Skeletal muscle cell (primary cell): ENCODE data around the gene ZNF578.
"Not testable (repeated sequence)": the region's sequence is repeated elsewhere in the genome, so short reads cannot be mapped to it uniquely, and the experiment has no call there.

Experiments
- DNase-seq: peaks from one replicate; pipeline ENCODE4 v3.0.0-alpha.2; 2010; ENCODE audit warnings: low read depth
- H3K4me3 ChIP-seq: 2 replicates; pipeline ENCODE4 v1.5.1; 2011; ENCODE audit warnings: low read depth, mild to moderate bottlenecking, control low read depth, low read length, moderate library complexity

Gene ZNF578

GRCh38 chr19:52542984-52543664 is 89.8 kb downstream of the ZNF578 start:
- DNase-seq = no peak
- H3K4me3 ChIP-seq = no peak overlapping the region

- no peak overlapping the region for H3K4me3 ChIP-seq
- DNase-seq = no peak
Observed at GRCh38 chr19:52554216-52554971, 101.0 kb downstream of the ZNF578 start.

GRCh38 chr19:52557231-52557995 is 104.1 kb downstream of the ZNF578 start:
- DNase-seq = no peak
- no peak overlapping the region for H3K4me3 ChIP-seq

- not testable (repeated sequence) for H3K4me3 ChIP-seq, DNase-seq
Observed at GRCh38 chr19:52558732-52559445, 105.5 kb downstream of the ZNF578 start.

- not testable (repeated sequence) for DNase-seq, H3K4me3 ChIP-seq
Observed at GRCh38 chr19:52561611-52562010, 108.3 kb downstream of the ZNF578 start.
